Upper lobe of left lung (tissue), 4 donors: ENCODE data around the gene ARHGEF7.

ENCODE experiments used
- CTCF ChIP-seq, 6 experiments: fragments of 450-650 bp in 4 of 6; fragments of 200-600 bp in 2 of 6; sonication (generic) in 2 of 6; IDR thresholded peaks; one replicate each; pipeline ENCODE4 v1.5.1; 2016 to 2019; ENCODE audit warnings: antibody characterized with exemption in 6 of 6
- EP300 ChIP-seq, 4 donors: sonication (generic); formaldehyde crosslinking; IDR thresholded peaks; one replicate each; pipeline ENCODE4 v1.5.1; 2017; ENCODE audit warnings: antibody characterized with exemption in 4 of 4, control low read depth in 2 of 4
- POLR2A ChIP-seq, 4 donors: fragments of 450-650 bp; IDR thresholded peaks; one replicate each; pipeline ENCODE4 v1.5.1; 2016 to 2017; ENCODE audit warnings: antibody characterized with exemption in 4 of 4, mild to moderate bottlenecking in 2 of 4
- POLR2AphosphoS5 ChIP-seq, 2 donors: sonication (generic); formaldehyde crosslinking; IDR thresholded peaks; one replicate each; pipeline ENCODE4 v1.5.1; 2017; ENCODE audit warnings: antibody characterized with exemption in 2 of 2

GRCh38 chr13:111123221-111123620 is 8.1 kb downstream of the ARHGEF7 start:
- no peak for TF ChIP-seq POLR2A (IDR thresholded peaks at IDR 0.05)
- TF ChIP-seq POLR2AphosphoS5 (IDR thresholded peaks at IDR 0.05), result no peak
- TF ChIP-seq CTCF (IDR thresholded peaks at IDR 0.05), result no peak
- no peak for TF ChIP-seq EP300 (IDR thresholded peaks at IDR 0.05)
